HepG2 (cell line): Measurements from ENCODE around the gene SRC. TPM values are rescaled to one million over a fixed set of nuclear protein-coding genes. Genes with fewer than 3 reads are reported as not detected.

Source experiments
- BRF2 ChIP-seq: sonication (generic); formaldehyde crosslinking; IDR thresholded peaks from 2 replicates; pipeline ENCODE4 v1.8.1; 2022; ENCODE audit warnings: mild to moderate bottlenecking, missing genetic modification reagents
- DRAP1 ChIP-seq: IDR thresholded peaks from 2 replicates; pipeline ENCODE4 v1.6.1; 2016; ENCODE audit warnings: missing genetic modification reagents, missing compliant biosample characterization
- ETV5 ChIP-seq: IDR thresholded peaks from 2 replicates; pipeline ENCODE4 v1.6.1; 2018; ENCODE audit warnings: missing biosample characterization, missing genetic modification reagents, inconsistent platforms, borderline replicate concordance
- FLYWCH1 ChIP-seq: sonication (generic); formaldehyde crosslinking; IDR thresholded peaks from 2 replicates; pipeline ENCODE4 v1.8.1; 2023; ENCODE audit warnings: mild to moderate bottlenecking, missing genetic modification reagents
- GATA4 ChIP-seq: sonication (generic); IDR thresholded peaks from 2 replicates; pipeline ENCODE4 v1.6.1; 2016; ENCODE audit warnings: antibody characterized with exemption, low read depth, borderline replicate concordance
- IRF9 ChIP-seq: sonication (generic); formaldehyde crosslinking; IDR thresholded peaks from 2 replicates; pipeline ENCODE4 v1.8.0; 2022; ENCODE audit warnings: missing genetic modification reagents, mild to moderate bottlenecking, borderline replicate concordance
- MEF2D ChIP-seq: sonication (generic); formaldehyde crosslinking; IDR thresholded peaks from 2 replicates; pipeline ENCODE4 v1.5.1; 2020; ENCODE audit warnings: mild to moderate bottlenecking, missing genetic modification reagents
- PRDM10 ChIP-seq: sonication (generic); formaldehyde crosslinking; IDR thresholded peaks from 2 replicates; pipeline ENCODE4 v1.4.0; 2020; ENCODE audit warnings: low read depth, missing genetic modification reagents
- RELA ChIP-seq: sonication (generic); formaldehyde crosslinking; IDR thresholded peaks from 2 replicates; pipeline ENCODE4 v1.4.0; 2020; ENCODE audit warnings: missing genetic modification reagents
- SRY ChIP-seq: sonication (generic); formaldehyde crosslinking; IDR thresholded peaks from 2 replicates; pipeline ENCODE4 v1.8.0; 2022; ENCODE audit warnings: mild to moderate bottlenecking, missing genetic modification reagents
- TEAD3 ChIP-seq: optimal IDR thresholded peaks from 2 replicates; pipeline ENCODE3; 2016; ENCODE audit warnings: borderline replicate concordance
- YEATS2 ChIP-seq: sonication (generic); formaldehyde crosslinking; IDR thresholded peaks from 2 replicates; pipeline ENCODE4 v1.4.0; 2020; ENCODE audit warnings: missing genetic modification reagents, borderline replicate concordance
- ZNF546 ChIP-seq: sonication (generic); formaldehyde crosslinking; conservative IDR thresholded peaks from 2 replicates; pipeline ENCODE4 v1.8.1; 2023; ENCODE audit warnings: mild to moderate bottlenecking, missing genetic modification reagents
- ZNF597 ChIP-seq: sonication (generic); formaldehyde crosslinking; IDR thresholded peaks from 2 replicates; pipeline ENCODE4 v1.5.0; 2020; ENCODE audit warnings: missing genetic modification reagents
- ZNF780A ChIP-seq: sonication (generic); formaldehyde crosslinking; IDR thresholded peaks from 2 replicates; pipeline ENCODE4 v1.8.0; 2022; ENCODE audit warnings: mild to moderate bottlenecking, missing genetic modification reagents, moderate library complexity
- ZNF792 ChIP-seq: IDR thresholded peaks from 2 replicates; pipeline ENCODE4 v1.6.1; 2016
- ZSCAN21 ChIP-seq: sonication (generic); formaldehyde crosslinking; IDR thresholded peaks from 2 replicates; pipeline ENCODE4 v1.8.0; 2022; ENCODE audit warnings: mild to moderate bottlenecking, missing genetic modification reagents, moderate library complexity, borderline replicate concordance
- ZXDC ChIP-seq: sonication (generic); formaldehyde crosslinking; IDR thresholded peaks from 2 replicates; pipeline ENCODE4 v1.5.0; 2020; ENCODE audit warnings: mild to moderate bottlenecking, missing genetic modification reagents
- polyA plus RNA-seq, 8 experiments: library from polyadenylated mRNA; depleted of rRNA in 3 of 8; stranded (reverse) in 7 of 8; unstranded in 1 of 8; fragments of >200 nt; fragmentation: Illumina TruSeq in 4 of 8; extraction: Trizol in 4 of 8; gene quantifications; 2 replicates each; pipeline versions ENCODE4 v1.2.1 to v1.2.3, GENCODE V29; 2011 to 2016; ENCODE audit warnings: low read depth in 4 of 8, missing spikeins in 1 of 8, mixed read lengths in 1 of 8; ENCODE audit not compliant: insufficient read depth in 1 of 8
- total RNA-seq, 5 experiments: library from RNA; depleted of rRNA; stranded (reverse); fragments of >200 nt; fragmentation: Illumina TruSeq; extraction: Trizol; gene quantifications; 2 replicates each; pipeline ENCODE4 v1.2.3, GENCODE V29; 2016; ENCODE audit warnings: low read depth in 1 of 5

Gene SRC
- total and polyA plus RNA-seq, 2 of the 13 experiments (the other 11 are each of a cell fraction or from before 2014, with no cell fraction given), result 54.7 to 192 TPM

- TF ChIP-seq IRF9 (CRISPR knock-in tag) (peak; percentile 81; the same call in 1 of the 2 replicates), ZNF792 (CRISPR knock-in tag) (no peak), ZNF546 (CRISPR knock-in tag) (no peak), ZNF597 (no peak), TEAD3 (CRISPR knock-in tag) (peak; percentile 32), DRAP1 (CRISPR knock-in tag) (no peak), SRY (no peak), ETV5 (peak; percentile 60; the same call in 1 of the 2 replicates), GATA4 (no peak), YEATS2 (no peak), PRDM10 (CRISPR knock-in tag) (no peak), ZXDC (0 out of 2 replicates have a peak, but pooled peaks have one; percentile 33), ZNF780A (CRISPR knock-in tag) (no peak), MEF2D (CRISPR knock-in tag) (no peak; the same call in 1 of the 2 replicates), BRF2 (CRISPR knock-in tag) (no peak), RELA (CRISPR knock-in tag) (peak; percentile 74; the same call in 1 of the 2 replicates), FLYWCH1 (no peak), ZSCAN21 (CRISPR knock-in tag) (no peak)
Measured at GRCh38 chr20:37333848-37334318, 12.1 kb upstream of the SRC start (continued).
